Chondrocyte (in vitro differentiated cells): ENCODE results near the gene ZNF497. TPM values are rescaled to one million over a fixed set of nuclear protein-coding genes. Genes with fewer than 3 reads are reported as not detected.

Experiments
- DNase-seq: peaks from one replicate; pipeline ENCODE4 v3.0.0; 2021; ENCODE audit warnings: mixed read lengths, low spot score
- H3K27ac Mint-ChIP-seq: one replicate; pipeline ENCODE4 v1.8.0; 2021; ENCODE audit warnings: mild to moderate bottlenecking, moderate library complexity, mixed read lengths; ENCODE audit not compliant: unreplicated experiment
- H3K27me3 Mint-ChIP-seq: 2 replicates; pipeline ENCODE4 v1.8.0; 2021; ENCODE audit warnings: low read depth, mixed read lengths
- H3K36me3 Mint-ChIP-seq: 2 replicates; pipeline ENCODE4 v1.8.0; 2021; ENCODE audit warnings: low read depth, mixed read lengths
- H3K4me1 Mint-ChIP-seq: 2 replicates; pipeline ENCODE4 v1.8.0; 2021; ENCODE audit warnings: low read depth, mild to moderate bottlenecking, mixed read lengths
- H3K4me3 Mint-ChIP-seq: one replicate; pipeline ENCODE4 v1.8.0; 2021; ENCODE audit warnings: mild to moderate bottlenecking, moderate library complexity, mixed read lengths; ENCODE audit not compliant: unreplicated experiment
- H3K9me3 Mint-ChIP-seq: 2 replicates; pipeline ENCODE4 v1.8.0; 2021; ENCODE audit warnings: low read depth, mixed read lengths
- total RNA-seq: library from RNA; stranded (reverse); gene quantifications from 3 replicates; pipeline ENCODE4 v1.2.1, GENCODE V29; 2021
- TF ChIP-seq, protein P1 (sequence below): fragments of 200-600 bp; sonication (generic); IDR thresholded peaks from 2 replicates; pipeline ENCODE4 v1.5.0; 2021; ENCODE audit warnings: antibody characterized with exemption, mild to moderate bottlenecking, moderate library complexity

ZNF497 gene
- total RNA-seq, 1 donor from 2014 or later = 0.65 TPM

DNA sequence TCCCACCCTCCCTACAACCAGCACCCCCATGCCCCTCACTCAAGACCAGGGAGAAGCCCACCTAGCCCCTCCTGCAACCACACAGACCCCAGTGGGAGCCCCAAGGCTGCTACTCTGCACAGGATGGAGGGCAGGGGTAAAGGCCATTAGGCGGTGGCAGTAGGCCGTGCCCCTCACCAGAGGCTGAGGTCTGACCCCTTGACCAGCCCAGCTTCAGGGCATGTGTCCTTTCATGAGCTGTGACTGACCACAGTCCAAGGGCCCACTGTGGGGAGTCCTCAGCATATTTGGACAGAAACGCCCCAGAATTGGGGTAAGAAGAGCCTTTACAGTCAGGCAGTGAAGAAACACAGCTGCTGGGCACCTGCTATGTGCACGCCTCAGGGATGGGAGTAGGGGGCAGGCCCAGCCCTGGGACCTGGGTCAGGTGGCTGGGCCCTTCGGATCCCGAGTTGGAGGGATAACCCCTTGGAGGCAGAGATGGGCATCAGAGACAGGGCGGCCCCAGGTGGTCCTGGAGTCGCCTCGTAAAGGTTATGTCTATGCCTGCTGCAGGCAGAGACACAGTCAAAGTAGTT is 22.9 kb upstream of the ZNF497 start:
- Mint-ChIP-seq H3K9me3 (no peaks in the 10 kb centered on the region), H3K27me3 (no peaks in the 10 kb centered on the region), H3K27ac (peak overlapping the region; percentile 97), H3K36me3 (peaks cover 9% of the 10 kb centered on the region), H3K4me1 (peaks cover 44% of the 10 kb centered on the region), H3K4me3 (peak overlapping the region; percentile 95)
- DNase-seq = no peak
- TF ChIP-seq, protein P1, sequence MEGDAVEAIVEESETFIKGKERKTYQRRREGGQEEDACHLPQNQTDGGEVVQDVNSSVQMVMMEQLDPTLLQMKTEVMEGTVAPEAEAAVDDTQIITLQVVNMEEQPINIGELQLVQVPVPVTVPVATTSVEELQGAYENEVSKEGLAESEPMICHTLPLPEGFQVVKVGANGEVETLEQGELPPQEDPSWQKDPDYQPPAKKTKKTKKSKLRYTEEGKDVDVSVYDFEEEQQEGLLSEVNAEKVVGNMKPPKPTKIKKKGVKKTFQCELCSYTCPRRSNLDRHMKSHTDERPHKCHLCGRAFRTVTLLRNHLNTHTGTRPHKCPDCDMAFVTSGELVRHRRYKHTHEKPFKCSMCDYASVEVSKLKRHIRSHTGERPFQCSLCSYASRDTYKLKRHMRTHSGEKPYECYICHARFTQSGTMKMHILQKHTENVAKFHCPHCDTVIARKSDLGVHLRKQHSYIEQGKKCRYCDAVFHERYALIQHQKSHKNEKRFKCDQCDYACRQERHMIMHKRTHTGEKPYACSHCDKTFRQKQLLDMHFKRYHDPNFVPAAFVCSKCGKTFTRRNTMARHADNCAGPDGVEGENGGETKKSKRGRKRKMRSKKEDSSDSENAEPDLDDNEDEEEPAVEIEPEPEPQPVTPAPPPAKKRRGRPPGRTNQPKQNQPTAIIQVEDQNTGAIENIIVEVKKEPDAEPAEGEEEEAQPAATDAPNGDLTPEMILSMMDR = no peak

DNA sequence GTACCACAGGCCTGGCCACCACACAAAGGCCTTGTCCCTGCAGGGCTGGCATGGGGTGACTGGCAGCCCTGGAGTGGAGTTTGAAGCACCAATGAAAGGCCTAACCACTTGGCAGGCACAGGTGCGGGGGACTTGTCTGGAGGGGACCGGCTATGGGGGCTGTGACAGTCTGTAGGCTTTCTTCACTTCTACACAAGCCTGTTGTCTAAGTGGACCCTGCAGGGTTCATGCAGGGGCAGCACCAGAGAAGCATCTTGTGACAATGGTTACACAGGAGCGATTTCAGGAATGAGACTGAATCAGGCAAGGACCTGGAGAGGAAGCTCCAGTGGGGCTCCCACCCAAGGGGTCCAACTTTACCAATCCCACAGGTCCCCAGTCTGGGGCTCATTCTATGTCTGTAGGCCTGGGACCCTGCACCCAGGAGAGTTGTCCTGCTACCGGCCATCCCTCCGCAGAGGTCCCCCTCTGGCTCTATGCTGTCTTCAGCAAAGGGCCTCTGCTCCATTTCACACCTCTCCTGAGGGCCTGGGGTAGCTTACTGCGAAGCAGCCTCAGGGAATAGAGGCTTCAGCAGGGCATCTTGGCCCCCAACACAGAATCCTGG is 20.5 kb upstream of the ZNF497 start:
- Mint-ChIP-seq H3K4me1 (peaks cover 42% of the 10 kb centered on the region), H3K36me3 (peaks cover 3% of the 10 kb centered on the region), H3K9me3 (no peaks in the 10 kb centered on the region), H3K27ac (no peak overlapping the region), H3K27me3 (no peaks in the 10 kb centered on the region), H3K4me3 (no peak overlapping the region)
- no peak for DNase-seq
- TF ChIP-seq, protein P1 = no peak

DNA sequence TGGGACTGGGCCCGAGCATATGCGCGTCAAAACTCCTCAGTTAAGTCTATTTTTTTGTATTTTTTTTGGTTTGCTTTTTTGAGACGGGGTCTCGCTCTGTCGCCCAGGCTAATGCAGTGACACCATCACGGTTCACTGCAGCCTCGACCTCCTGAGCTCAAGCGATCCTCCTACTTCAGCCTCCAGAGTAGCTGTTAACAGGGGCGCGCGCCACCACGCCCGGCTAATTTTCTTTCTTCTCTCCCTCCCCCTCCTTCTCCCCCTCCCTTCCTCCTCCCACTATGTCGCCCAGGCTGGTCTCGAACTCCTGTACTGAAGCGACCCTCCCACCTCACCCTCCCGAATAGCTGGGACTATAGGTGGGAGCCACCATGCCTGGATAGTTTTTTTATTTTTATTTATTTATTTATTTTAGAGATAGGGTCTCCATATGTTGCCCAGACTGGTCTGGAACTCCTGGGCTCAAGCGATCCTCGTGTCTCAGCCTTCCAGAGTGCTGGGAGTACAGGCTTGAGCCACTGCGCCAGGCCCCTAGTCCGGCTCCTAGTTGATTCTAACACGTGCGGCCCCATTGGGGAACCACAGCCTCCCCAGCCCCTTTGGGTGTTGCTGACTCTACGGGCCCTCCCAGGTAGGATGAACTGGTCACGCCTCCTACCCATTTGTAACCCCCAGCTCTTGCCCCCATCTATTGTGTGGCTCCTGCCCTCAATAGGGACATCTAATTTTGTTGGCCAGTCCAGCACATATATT is 19.1 kb upstream of the ZNF497 start:
- peak overlapping the region; percentile 90 for H3K4me3 Mint-ChIP-seq
- TF ChIP-seq, protein P1 = no peak
- H3K36me3 Mint-ChIP-seq = no peaks in the 10 kb centered on the region
- H3K27me3 Mint-ChIP-seq = no peaks in the 10 kb centered on the region
- DNase-seq = no peak
- peaks cover 31% of the 10 kb centered on the region for H3K4me1 Mint-ChIP-seq
- no peaks in the 10 kb centered on the region for H3K9me3 Mint-ChIP-seq
- H3K27ac Mint-ChIP-seq = peak overlapping the region; percentile 96

DNA sequence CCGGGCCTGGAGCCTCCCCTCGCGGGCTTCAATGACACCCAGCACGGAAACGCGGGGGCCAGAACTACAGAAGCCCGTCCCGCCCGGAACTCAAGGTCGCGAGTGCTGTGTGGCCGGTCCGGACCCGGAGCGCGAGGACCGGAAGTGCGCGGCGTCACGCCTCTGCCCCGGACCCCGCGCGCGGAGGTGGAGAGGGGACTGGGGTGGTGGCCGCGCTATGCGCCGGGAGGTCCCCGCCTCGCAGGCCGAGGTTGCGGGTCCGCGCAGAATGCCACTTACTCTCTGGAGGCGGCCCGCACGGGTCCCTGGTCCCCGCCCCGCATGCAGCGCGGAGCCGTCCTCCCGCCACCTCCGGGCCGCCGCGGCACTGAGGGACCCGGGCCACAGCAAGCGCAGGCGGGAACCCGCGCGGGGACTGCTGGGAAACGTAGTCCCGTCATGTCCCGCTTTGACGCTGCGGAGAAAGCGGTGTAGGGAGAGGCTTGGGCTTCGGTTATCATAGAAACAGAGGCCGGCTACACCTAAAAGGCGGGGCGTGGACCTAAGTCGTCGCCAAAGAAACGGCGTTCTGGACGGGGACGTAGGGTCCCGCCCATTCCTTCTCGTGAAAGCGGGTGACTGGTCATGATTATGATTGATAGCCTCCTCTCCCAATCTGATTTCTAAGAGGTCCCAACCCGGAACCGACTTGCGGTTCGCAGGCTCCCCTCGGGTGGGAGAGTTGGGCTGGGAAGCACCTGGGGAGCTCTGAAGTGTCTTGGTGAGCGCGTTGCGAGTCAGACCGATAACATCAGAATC is 18.3 kb upstream of the ZNF497 start, which contains the start of gene ZNF837:
TSS of gene ZNF837 (minus strand) at position 369 of the 798 bp plus-strand sequence. CDS start 11,698 bp downstream, outside the sequence.
- DNase-seq = peak; percentile 99
- Mint-ChIP-seq H3K4me1 (peaks cover 28% of the 10 kb centered on the region), H3K4me3 (peak within 1 kb of the TSS; percentile 90), H3K27me3 (no peaks in the 10 kb centered on the region), H3K9me3 (no peaks in the 10 kb centered on the region), H3K27ac (peak within 1 kb of the TSS; percentile 96), H3K36me3 (no peaks in the 10 kb centered on the region)
- TF ChIP-seq, protein P1 = peak; percentile 17
